Colonic mucosa (tissue), 4 donors: ENCODE results near the gene ALAS2. TPM values are rescaled to one million over a fixed set of nuclear protein-coding genes. Genes with fewer than 3 reads are reported as not detected.

Source experiments
- DNase-seq: peaks from one replicate; pipeline ENCODE4 v3.0.0-alpha.2; 2020
- H3K27ac ChIP-seq: fragments of 200-600 bp; one replicate; pipeline ENCODE4 v1.8.0; 2021
- H3K27me3 ChIP-seq: fragments of 200-600 bp; one replicate; pipeline ENCODE4 v1.8.0; 2021
- H3K36me3 ChIP-seq: fragments of 200-600 bp; one replicate; pipeline ENCODE4 v1.8.0; 2021
- H3K4me1 ChIP-seq: fragments of 200-600 bp; one replicate; pipeline ENCODE4 v1.8.0; 2021; ENCODE audit warnings: mild to moderate bottlenecking
- H3K4me3 ChIP-seq: fragments of 200-600 bp; one replicate; pipeline ENCODE4 v1.8.0; 2021
- H3K9ac ChIP-seq, 2 donors: one replicate each; pipeline ENCODE4 v1.7.0; 2013; ENCODE audit warnings: control low read depth in 2 of 2, low read depth in 2 of 2, low read length in 2 of 2
- H3K9me3 ChIP-seq: fragments of 200-600 bp; one replicate; pipeline ENCODE4 v1.8.0; 2021
- CTCF ChIP-seq: fragments of 200-600 bp; IDR thresholded peaks from one replicate; pipeline ENCODE4 v1.8.0; 2022; ENCODE audit warnings: antibody characterized with exemption, mild to moderate bottlenecking
- intact Hi-C: fragments of 100-400 bp; cut with DNase I; formaldehyde crosslinking; loops from one replicate; pipeline ENCODE4 v1.14.1; 2022
- total RNA-seq, 2 donors: library from RNA; stranded (reverse); fragmentation: NEBNext Ultra II Directional in 1 of 2; extraction: Animal tissue kit (Norgen Biotek cat#: 25700) in 1 of 2; gene quantifications; one replicate each; pipeline ENCODE4 v1.2.1, GENCODE V29; 2021
- donor health status: healthy.
- donor health status: DM: no; HTN: no; CAD: no.
- donor health status: DM: no; HTN: no; CAD: no.

ALAS2 gene
- total RNA-seq, 2 donors from 2014 or later = 0.74 TPM; not detected in 1

DNA sequence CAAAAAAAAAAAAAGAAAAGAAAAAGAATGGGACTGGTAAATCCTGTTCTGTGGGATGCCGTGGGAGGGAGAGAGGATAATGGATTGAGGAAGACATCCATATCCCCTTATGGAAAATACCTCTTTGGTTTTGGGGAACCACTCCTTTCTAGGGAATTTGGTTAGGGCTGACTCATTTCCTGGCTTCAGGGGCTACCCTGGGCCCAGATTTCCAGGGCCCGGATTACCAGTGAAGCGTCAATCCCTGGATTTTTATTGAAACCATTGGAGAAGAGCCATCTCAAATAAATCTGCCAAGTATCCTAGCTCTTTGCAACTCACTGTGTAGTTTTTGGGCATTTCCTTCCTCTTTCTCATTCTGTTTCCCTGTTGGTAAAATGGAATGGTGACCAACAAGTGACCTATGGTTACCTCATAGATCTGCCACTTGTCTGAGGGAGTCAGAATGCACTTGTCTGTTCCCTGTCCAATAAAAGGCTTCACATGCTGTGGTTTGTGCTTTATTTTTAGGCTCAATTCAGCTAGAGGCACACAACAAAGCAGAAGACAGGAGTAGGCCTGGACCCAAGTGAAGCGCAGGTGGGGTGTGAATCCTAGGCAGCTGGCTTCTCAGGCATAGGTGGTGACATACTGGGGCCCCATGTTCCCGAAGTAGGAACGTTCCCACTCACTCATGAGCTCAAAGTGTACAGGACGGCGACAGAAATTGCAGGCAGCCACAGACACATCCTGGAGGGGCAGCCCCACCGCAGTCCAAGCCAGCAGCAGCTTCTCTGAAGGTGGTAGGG lies 22.0 kb downstream of the ALAS2 start:
- Histone ChIP-seq H3K9me3 (no peaks in the 10 kb centered on the region), H3K4me1 (no peaks in the 10 kb centered on the region), H3K27me3 (no peaks in the 10 kb centered on the region), H3K36me3 (no peaks in the 10 kb centered on the region), H3K4me3 (no peak overlapping the region), H3K9ac (no peak overlapping the region), H3K27ac (peak overlapping the region; percentile 75)
- no peak for DNase-seq
- TF ChIP-seq CTCF = no peak
- intact Hi-C loops = no loop called here

- no peaks in the 10 kb centered on the region for H3K4me1 ChIP-seq
- no peaks in the 10 kb centered on the region for H3K27me3 ChIP-seq
- H3K36me3 ChIP-seq = no peaks in the 10 kb centered on the region
- peak overlapping the region; percentile 75 for H3K27ac ChIP-seq
- H3K9ac ChIP-seq = peak overlapping the region; percentile 35 to 54
- H3K4me3 ChIP-seq = no peak overlapping the region
- no peaks in the 10 kb centered on the region for H3K9me3 ChIP-seq
- TF ChIP-seq CTCF = no peak
- intact Hi-C loops = no loop called here
- DNase-seq = peak; percentile 74
Observed at GRCh38 chrX:55007656-55008055, 23.1 kb downstream of the ALAS2 start.

DNA sequence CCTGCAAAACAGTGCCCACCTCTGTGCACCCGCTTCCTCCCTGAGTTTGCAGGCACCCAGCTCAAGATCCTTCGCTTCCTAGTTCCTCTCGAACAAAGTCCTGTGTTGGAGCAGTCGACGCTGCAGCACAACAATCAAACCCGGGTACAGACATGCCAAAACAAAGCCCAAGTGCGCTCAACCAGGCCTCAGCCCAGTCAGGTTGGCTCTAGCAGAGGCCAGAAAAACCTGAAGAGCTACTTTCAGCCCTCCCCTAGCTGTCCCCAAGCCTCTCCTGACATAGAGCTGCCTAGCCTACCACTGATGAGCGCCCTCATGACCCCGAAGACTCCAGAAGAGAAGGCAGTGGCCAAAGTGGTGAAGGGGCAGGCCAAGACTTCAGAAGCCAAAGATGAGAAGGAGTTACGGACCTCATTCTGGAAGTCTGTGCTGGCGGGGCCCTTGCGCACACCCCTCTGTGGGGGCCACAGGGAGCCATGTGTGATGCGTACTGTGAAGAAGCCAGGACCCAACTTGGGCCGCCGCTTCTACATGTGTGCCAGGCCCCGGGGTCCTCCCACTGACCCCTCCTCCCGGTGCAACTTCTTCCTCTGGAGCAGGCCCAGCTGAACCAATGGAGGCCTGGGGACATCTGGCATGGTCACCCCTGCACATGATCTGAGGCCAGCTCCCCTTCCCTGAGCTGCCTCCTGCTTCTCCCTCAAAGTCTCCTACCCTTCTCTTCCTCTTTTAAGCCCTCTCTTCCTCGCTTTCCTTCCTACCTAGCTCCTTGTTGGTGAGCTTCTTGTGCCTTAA lies 23.8 kb downstream of the ALAS2 start:
- TF ChIP-seq CTCF = no peak

DNA sequence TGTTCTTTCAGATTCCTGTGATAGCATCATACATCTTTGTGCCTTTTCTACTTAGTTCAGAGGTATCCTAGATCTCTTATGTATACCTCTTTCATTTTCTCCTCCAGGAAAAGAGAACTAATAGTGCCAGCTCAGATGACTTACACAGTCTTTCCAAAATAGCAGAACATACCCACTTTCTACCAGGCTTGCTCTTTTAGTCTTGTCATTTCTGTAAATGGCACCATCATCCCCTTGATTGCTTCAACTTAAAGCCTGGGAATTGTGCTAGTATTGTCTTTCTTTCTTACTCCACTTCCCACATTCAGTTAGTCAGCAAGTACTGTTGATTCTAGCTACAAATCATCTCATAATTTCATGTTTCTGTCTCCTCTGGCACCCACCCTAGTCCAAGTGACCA lies 25.5 kb downstream of the ALAS2 start:
- Histone ChIP-seq H3K9ac (no peak overlapping the region), H3K36me3 (no peaks in the 10 kb centered on the region), H3K4me3 (no peak overlapping the region), H3K27ac (no peak overlapping the region), H3K9me3 (no peaks in the 10 kb centered on the region), H3K27me3 (no peaks in the 10 kb centered on the region), H3K4me1 (no peaks in the 10 kb centered on the region)
- no peak for DNase-seq
- TF ChIP-seq CTCF = no peak
- intact Hi-C loops = no loop called here

More for the DNA sequence above, 23.8 kb downstream of the ALAS2 start:
- peak overlapping the region; percentile 75 for H3K27ac ChIP-seq
- DNase-seq = no peak
- no peaks in the 10 kb centered on the region for H3K27me3 ChIP-seq
- intact Hi-C loops = no loop called here
- no peaks in the 10 kb centered on the region for H3K36me3 ChIP-seq
- H3K4me3 ChIP-seq = no peak overlapping the region
- no peaks in the 10 kb centered on the region for H3K4me1 ChIP-seq
- H3K9me3 ChIP-seq = no peaks in the 10 kb centered on the region
- peak overlapping the region in 1 of 2 donors; percentile 32 for H3K9ac ChIP-seq

DNA sequence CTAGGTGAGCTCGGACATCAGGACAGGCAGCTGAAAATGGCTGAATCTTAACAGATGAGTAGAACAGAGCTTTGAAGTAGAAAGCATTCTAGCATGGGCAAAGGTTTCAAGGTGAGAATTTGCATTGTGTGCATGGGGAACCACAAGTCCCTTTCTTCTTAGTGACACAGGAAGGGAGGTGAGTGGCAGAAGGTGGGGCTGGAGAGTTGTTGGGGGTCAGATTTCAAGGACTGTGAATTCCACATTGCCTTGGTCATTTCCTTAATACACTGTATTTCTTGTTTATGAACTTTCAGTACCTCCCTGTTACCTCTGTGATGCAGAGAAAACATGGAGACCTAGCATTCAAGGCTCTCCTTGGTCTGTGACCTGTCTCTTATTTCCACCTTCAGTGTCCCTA lies 26.5 kb downstream of the ALAS2 start:
- Histone ChIP-seq H3K27ac (no peak overlapping the region), H3K4me3 (no peak overlapping the region), H3K36me3 (no peaks in the 10 kb centered on the region), H3K9me3 (no peaks in the 10 kb centered on the region), H3K27me3 (no peaks in the 10 kb centered on the region), H3K4me1 (no peaks in the 10 kb centered on the region), H3K9ac (no peak overlapping the region)
- intact Hi-C loops = no loop called here
- TF ChIP-seq CTCF = no peak
- DNase-seq = no peak
